Measurements from ENCODE around the gene TSGA10IP. TPM values are rescaled to one million over a fixed set of nuclear protein-coding genes. Genes with fewer than 3 reads are reported as not detected.

Gene TSGA10IP
- total RNA-seq, 4 donors from 2014 or later: not detected

- intact Hi-C loops (cut with DNase I; ENCODE audit: low total_unique reads): no loop called here
- WGBS, 2 donors: 0 to 1% methylated on average over 42 to 88 of the region's 97 CpGs
- DNase-seq (ENCODE audit: low spot score in 2 of 2): peak; percentile 96 to 99
- TF ChIP-seq CTCF (IDR thresholded peaks at IDR 0.05) (no peak), POLR2A (IDR thresholded peaks at IDR 0.05) (no peak)
- peak within 1 kb of the TSS; percentile 93 for H3K4me3 ChIP-seq (ENCODE audit: low read depth, poor library complexity, severe bottlenecking)
These were observed 16.2 kb downstream of the TSGA10IP start, which contains the start of gene SART1 for GRCh38 chr11:65961267-65962140. Gene SART1, plus strand, starts transcription at chr11:65961734. Its CDS starts 47 bp downstream, at chr11:65961781.

GRCh38 chr11:65962141-65962564 is 16.9 kb downstream of the TSGA10IP start:
- no peak for DNase-seq (ENCODE audit: low spot score in 2 of 2)
- H3K4me3 ChIP-seq (ENCODE audit: low read depth, poor library complexity, severe bottlenecking): peak overlapping the region; percentile 93
- TF ChIP-seq POLR2A (IDR thresholded peaks at IDR 0.05) (no peak), CTCF (IDR thresholded peaks at IDR 0.05) (no peak)
- intact Hi-C loops (cut with DNase I; ENCODE audit: low total_unique reads): no loop called here
- WGBS, 2 donors: 2 to 5% methylated on average over 13 of the region's 13 CpGs

GRCh38 chr11:65964906-65965305 is 19.6 kb downstream of the TSGA10IP start:
- intact Hi-C loops (cut with DNase I; ENCODE audit: low total_unique reads): no loop called here
- no peak for TF ChIP-seq POLR2A (IDR thresholded peaks at IDR 0.05)
- TF ChIP-seq CTCF (IDR thresholded peaks at IDR 0.05): no peak
- no peak for DNase-seq (ENCODE audit: low spot score in 2 of 2)
- WGBS, 2 donors: 76 to 79% methylated on average over 7 to 10 of the region's 10 CpGs
- no peak overlapping the region for H3K4me3 ChIP-seq (ENCODE audit: low read depth, poor library complexity, severe bottlenecking)

GRCh38 chr11:65965986-65966762 is 20.9 kb downstream of the TSGA10IP start:
- DNase-seq (ENCODE audit: low spot score in 2 of 2): no peak
- 84% methylated on average over 34 to 36 of the region's 36 CpGs for WGBS, 2 donors
- TF ChIP-seq CTCF (IDR thresholded peaks at IDR 0.05) (no peak), POLR2A (IDR thresholded peaks at IDR 0.05) (no peak)
- intact Hi-C loops (cut with DNase I; ENCODE audit: low total_unique reads): no loop called here
- no peak overlapping the region for H3K4me3 ChIP-seq (ENCODE audit: low read depth, poor library complexity, severe bottlenecking)

GRCh38 chr11:65967329-65967934 is 22.2 kb downstream of the TSGA10IP start:
- DNase-seq (ENCODE audit: low spot score in 2 of 2): no peak
- TF ChIP-seq CTCF (IDR thresholded peaks at IDR 0.05): no peak
- no peak for TF ChIP-seq POLR2A (IDR thresholded peaks at IDR 0.05)
- no peak overlapping the region for H3K4me3 ChIP-seq (ENCODE audit: low read depth, poor library complexity, severe bottlenecking)
- WGBS, 2 donors: 88 to 91% methylated on average over 30 of the region's 30 CpGs
- intact Hi-C loops (cut with DNase I; ENCODE audit: low total_unique reads): no loop called here
